Right forelimb (tissue), 1 donor: Measurements from ENCODE around the gene NEU2.
"Not testable (repeated sequence)": the region's sequence is repeated elsewhere in the genome, so short reads cannot be mapped to it uniquely, and the experiment has no call there.

Source experiments
- DNase-seq: peaks from one replicate; pipeline ENCODE4 v3.0.0-alpha.2; 2018

NEU2 gene

DNA sequence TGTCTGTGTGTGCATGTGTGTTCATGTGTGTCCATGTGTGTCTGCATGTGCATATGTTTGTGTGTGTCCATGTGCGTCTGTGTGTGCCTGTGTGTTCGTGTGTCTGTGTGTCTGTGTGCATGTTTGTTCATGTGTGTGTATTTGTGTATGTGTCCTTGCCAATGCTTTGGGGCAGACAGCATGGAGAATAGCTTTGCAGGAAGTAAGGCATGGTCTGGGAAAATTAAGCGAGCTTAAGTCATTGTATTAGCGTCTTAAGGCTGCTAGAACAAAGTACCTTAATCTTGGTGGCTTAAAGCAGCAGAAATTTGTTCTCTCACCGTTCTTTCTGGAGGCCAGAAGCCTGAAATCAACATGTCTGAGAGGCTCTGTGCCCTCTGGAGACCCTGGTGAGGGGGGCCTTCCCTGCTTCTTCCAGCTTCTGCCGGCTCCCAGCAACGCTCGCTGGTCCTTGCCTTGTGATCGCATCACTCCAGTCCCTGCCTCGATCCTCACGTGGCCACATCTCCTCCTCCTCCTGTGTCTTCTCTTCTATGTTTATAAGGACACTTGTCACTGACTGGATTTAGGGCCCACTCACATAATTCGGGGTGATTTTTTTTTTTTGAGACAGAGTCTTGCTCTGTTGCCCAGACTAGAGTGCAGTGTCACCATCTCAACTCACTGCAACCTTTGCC is 3.8 kb downstream of the NEU2 start:
- no peak for DNase-seq

- DNase-seq: no peak
Observed at GRCh38 chr2:233037078-233037477, 4.6 kb downstream of the NEU2 start.

GRCh38 chr2:233039212-233039845 is 6.9 kb downstream of the NEU2 start:
- no peak for DNase-seq

DNA sequence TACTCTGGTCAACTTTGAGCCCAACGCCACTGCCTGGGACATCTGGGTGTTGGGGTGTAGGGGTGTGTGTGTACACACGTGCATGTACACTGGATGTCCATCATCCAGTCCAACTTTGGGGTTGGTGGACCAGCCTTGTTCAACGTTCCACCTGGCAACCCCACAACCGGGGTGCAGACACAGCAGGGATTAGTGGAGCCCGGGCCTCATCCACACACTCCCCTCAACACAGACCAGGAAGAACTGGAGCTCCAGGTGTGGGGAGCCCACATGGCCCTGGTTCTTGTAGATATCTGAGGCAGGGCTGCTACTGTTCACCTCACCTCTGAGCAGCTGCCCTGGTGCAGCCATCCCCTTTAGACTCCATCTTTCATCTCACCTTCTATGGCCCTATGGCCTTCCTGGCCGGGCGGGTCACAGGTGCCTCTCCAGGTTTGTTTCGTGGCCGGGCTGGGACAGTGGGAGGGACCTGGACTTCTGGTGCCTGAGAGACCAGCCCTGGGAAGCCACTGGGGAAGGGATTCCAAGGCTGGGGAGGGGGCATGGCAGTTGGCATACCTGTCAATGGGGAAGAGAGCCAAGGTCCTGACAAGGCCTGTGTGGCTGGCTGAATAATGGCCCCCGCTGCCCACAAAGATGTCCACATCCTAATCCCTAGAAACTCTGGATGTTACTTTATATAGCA is 7.5 kb downstream of the NEU2 start:
- DNase-seq: no peak

DNA sequence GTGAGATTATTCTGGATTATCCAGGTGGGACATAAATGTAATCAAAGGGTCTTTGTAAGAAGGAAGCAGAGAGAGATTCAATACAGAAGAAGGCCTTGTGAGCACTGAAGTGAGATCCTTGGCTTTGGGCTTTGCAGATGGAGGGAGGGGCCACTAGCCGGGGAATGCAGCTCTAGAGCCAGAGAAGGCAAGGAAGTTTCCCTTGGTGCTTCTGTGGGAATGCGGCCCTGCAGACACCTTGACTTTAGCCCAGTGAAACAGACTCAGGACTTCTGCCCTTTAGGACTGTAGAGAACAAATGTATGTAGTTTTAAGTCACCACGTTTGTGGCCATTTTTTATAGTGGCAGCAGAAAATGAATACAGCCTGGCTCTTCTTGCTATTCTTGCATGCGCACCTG is 8.1 kb downstream of the NEU2 start:
- no peak for DNase-seq

GRCh38 chr2:233041722-233042323 is 9.4 kb downstream of the NEU2 start:
- no peak for DNase-seq

GRCh38 chr2:233042549-233042948 is 10.1 kb downstream of the NEU2 start:
- DNase-seq: no peak

DNA sequence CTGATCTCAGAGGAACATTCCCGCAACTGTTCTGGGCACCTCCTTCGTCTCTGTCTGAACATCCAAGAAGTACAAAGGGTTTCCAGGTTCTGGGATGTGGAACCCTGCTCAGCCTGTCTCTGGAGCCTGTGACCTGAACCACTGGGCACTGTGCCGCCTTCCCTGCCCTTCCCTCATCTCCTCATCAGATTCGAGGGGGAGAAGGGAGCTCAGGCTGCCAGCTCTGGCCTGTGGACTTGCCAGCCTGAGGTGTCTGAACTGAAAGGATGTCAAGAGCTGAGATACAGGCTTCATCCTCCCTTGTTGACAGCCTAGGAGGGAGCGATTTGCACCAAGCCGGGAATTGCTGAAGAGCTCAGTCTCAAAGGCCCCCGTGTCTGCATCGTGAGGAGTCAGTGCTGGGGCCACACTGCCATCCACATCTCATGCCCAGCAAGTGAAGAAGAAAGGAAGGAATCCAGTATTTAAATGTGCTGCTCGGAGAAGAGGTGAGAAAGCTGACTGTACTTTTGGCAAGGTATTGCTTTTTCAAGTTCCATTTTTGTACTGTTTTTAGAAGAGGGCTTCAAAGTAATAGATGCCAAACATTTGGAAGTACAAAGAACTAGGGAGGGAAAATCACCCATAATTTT is 12.6 kb downstream of the NEU2 start:
- DNase-seq: no peak

DNA sequence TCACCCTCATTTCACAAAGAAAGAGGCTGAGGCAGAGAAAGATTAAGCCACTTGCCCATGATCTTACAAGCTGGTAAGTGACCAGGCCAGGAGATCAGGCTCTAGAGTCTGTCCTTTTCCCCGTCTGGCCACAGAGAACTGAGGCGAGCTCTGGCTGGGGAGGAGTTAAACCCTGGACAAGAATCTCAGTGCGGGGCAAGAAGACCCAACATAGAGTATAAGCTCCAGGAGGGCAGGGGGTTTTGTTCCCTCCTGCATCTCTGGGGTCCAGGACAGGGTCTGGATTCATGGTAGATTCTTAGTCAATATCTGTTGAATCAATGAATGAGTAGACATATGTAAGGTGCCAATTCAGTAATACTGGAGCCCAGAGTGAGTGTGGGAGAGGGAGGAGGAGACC is 14.7 kb downstream of the NEU2 start:
- DNase-seq: no peak

DNA sequence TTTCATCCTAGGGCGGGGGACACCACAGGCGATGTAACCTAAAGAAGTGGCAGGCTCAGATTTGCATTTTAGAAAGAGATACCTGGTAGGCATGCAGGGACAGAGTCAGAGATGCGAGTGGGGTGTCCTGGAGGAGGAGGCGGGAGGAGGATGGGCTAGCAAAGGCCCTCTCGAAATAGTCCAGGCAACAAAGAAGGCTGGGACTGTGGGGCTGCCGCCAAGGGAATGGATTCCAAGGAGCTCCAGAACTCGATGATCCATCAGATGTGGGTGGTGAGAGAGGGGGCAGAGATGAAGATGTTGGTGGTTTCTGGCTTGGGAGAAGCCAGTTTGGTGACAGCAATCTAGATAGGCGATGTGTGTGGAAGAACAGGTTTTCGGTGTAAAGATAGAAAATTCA is 15.2 kb downstream of the NEU2 start:
- DNase-seq: no peak

GRCh38 chr2:233048569-233049193 is 16.2 kb downstream of the NEU2 start:
- no peak for DNase-seq

DNA sequence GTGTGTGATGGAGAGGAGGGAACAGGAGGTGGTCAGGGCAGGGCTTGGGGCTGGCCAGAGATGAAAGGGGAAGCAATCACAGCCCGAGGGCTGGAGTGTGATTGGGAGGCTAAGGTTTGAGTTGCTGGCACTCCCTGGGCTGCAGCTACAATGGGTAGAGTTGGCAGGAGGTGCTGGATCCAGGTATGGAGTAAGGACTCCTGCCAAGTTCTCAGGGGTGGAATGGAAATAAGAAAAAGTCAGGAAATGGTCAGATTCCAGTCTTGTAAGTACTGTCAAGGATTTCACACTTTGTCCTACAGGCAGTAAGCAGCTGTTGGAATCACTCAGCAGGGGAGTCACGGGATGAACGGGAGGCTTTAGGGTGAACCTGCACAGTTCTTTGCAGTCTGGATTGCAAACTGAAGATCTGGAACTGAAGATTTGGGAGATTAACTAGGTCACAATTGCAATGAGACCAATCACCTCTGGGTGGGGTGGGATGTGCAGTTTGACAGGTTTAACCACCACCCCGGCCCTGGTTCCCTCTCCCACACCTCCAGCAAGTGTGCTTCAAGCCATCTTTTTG is 16.8 kb downstream of the NEU2 start:
- no peak for DNase-seq

DNA sequence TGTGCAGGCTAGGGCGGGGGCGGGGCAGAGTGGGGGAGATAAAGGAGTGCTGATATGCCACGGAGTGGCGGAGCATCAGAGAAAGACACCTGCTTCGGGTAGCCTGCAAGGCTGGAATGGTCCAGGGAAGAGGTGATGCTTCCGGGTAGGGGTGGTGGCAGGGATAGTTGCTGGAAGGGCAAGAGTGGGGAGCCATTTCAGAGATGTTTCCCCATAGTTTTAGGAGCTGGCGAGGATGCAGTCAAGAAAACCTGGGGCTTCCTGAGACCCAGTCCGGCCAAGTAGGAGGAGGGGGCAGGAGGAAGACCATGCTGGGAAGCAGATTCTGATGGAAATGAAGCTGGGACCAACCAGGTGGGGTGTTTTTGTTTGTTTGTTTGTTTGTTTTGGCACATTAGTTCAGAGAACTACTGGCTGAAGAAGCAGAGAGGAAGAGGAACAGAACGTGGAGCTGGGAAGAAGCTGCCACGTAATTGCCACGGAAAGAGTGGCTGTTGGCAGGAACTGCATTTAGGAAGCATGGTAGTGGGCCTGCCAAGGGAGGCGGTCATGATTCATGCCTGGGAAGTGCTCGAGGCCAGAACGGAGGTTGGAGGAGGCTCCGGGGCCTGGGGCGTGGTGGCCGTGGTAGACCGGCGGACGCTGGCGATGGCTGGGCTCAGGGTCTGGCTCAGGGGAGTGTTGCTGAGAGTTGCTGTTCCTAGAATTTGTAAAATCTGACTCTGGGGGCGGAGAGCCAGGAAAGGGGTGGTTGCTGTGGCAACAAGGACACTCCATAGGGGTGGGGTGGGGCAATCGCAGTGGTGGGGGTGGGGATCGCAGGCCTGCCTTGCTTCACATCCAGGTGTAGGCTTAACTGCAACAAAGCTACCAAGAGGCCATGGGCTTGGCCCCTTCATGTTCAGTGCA is 19.0 kb downstream of the NEU2 start:
- DNase-seq: peak; percentile 74

GRCh38 chr2:233052517-233052916 is 20.0 kb downstream of the NEU2 start:
- DNase-seq: not testable (repeated sequence)

DNA sequence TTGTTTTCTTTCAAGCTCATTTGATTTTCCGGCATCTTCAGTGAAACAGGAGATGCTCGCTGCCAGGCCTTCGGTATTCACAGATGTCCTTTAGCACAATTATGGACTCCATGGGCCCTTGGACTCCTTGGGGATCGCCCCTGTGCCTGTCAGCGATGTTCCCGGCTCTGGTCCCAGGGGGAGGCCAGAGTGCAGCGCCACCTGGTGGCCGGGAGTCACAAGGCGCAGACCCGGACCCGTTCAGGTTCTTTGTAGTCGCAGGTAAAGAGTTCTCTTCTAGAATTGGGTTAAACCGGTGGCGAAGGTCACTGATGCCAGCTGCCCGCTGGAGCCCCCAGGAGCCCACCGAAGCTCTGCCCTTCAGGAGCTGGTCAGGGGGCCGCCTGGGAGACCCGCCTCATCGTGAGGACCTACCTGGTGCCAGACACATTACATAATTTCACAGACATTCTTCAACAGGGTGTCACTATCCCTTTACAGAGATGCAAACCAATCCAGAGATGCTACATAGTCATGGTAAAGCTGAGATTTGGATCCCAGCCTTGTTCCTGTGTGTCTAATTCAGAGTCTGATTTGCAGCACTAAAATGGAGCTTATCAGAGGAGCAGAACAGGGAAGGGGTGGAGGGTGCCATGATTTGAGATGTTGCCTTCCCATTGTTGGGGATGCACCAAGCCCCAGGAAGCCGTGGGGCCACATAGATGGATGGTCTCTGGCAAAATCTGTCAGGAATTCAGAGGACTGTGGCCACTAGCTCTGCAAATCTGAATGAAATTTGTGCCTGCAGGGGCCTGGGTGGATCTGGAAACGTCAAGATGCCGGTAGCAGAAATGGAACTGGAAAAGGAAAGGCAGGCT is 21.7 kb downstream of the NEU2 start:
- DNase-seq: peak; percentile 61

GRCh38 chr2:233055362-233055761 is 22.9 kb downstream of the NEU2 start:
- no peak for DNase-seq

GRCh38 chr2:233056961-233057605 is 24.6 kb downstream of the NEU2 start:
- DNase-seq: no peak

GRCh38 chr2:233058717-233059546 is 26.5 kb downstream of the NEU2 start:
- DNase-seq: no peak

DNA sequence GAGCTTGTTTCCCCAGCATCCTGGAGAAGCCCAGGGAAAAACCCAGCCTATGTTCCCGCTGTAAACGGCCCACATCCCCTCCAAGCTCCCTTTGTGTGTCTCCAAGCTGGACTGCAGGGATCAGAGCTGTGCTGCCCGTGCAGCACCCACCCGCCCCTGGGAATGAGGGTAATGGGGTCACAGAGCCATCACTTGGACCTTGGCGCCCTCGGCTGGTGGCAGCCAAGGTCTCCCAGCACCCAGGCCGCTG is 27.0 kb downstream of the NEU2 start:
- no peak for DNase-seq
